Measurements from ENCODE around the gene PRF1. TPM values are rescaled to one million over a fixed set of nuclear protein-coding genes. Genes with fewer than 3 reads are reported as not detected.

PRF1 gene
- polyA plus RNA-seq, 1 experiment: not detected

- POLR2A ChIA-PET: no interaction called here
- Histone ChIP-seq H3K9me3 (ENCODE audit: control insufficient read depth, insufficient read depth, low read length) (peaks cover 16% of the 10 kb centered on the region), H3K27ac (ENCODE audit: low read depth, low read length) (no peak overlapping the region), H3K27me3 (ENCODE audit: control insufficient read depth, insufficient read depth, low read length) (peaks cover 9% of the 10 kb centered on the region), H3K4me3 (ENCODE audit: low read depth, low read length) (no peak overlapping the region)
- no peak for TF ChIP-seq CTCF (IDR thresholded peaks at IDR 0.05; ENCODE audit: low read depth, low read length)
- CTCF ChIA-PET: interaction anchor here (0.7 kb wide), 2 partner anchors 113 to 263 kb away, joined by 3 to 4 read pairs; no protein-coding TSS in a partner anchor
- no peak for DNase-seq (ENCODE audit: low read depth, low spot score)
Measured at GRCh38 chr10:70620020-70620289, 17.4 kb upstream of the PRF1 start.

GRCh38 chr10:70619271-70620019, 16.9 kb upstream of the PRF1 start:
- H3K4me3 ChIP-seq (ENCODE audit: low read depth, low read length): no peak overlapping the region
- 0 out of 2 replicates have a peak, but pooled peaks have one; percentile 19 for TF ChIP-seq CTCF (IDR thresholded peaks at IDR 0.05; ENCODE audit: low read depth, low read length)
- DNase-seq (ENCODE audit: low read depth, low spot score): no peak
- ChIA-PET CTCF (interaction anchor here (0.7 to 1.2 kb wide), 6 partner anchors 113 to 263 kb away, joined by 3 to 5 read pairs (median 4); no protein-coding TSS in a partner anchor), POLR2A (no interaction called here)
- peaks cover 16% of the 10 kb centered on the region for H3K9me3 ChIP-seq (ENCODE audit: control insufficient read depth, insufficient read depth, low read length)
- H3K27me3 ChIP-seq (ENCODE audit: control insufficient read depth, insufficient read depth, low read length): peaks cover 9% of the 10 kb centered on the region
- no peak overlapping the region for H3K27ac ChIP-seq (ENCODE audit: low read depth, low read length)

- H3K4me3 ChIP-seq (ENCODE audit: low read depth, low read length): no peak overlapping the region
- H3K27me3 ChIP-seq (ENCODE audit: control insufficient read depth, insufficient read depth, low read length): peaks cover 14% of the 10 kb centered on the region
- H3K9me3 ChIP-seq (ENCODE audit: control insufficient read depth, insufficient read depth, low read length): peaks cover 16% of the 10 kb centered on the region
- H3K27ac ChIP-seq (ENCODE audit: low read depth, low read length): no peak overlapping the region
- no peak for TF ChIP-seq CTCF (IDR thresholded peaks at IDR 0.05; ENCODE audit: low read depth, low read length)
- DNase-seq (ENCODE audit: low read depth, low spot score): no peak
- CTCF ChIA-PET: interaction anchor here (1.0 to 1.2 kb wide), 5 partner anchors 60 to 142 kb away, joined by 3 to 5 read pairs (median 4); no protein-coding TSS in a partner anchor
- POLR2A ChIA-PET: no interaction called here
Measured at GRCh38 chr10:70618663-70619062, 16.1 kb upstream of the PRF1 start.

GRCh38 chr10:70617798-70618568, 15.4 kb upstream of the PRF1 start:
- H3K27me3 ChIP-seq (ENCODE audit: control insufficient read depth, insufficient read depth, low read length): peaks cover 10% of the 10 kb centered on the region
- ChIA-PET CTCF (interaction anchor here (0.8 to 1.2 kb wide), 6 partner anchors 42 to 143 kb away, joined by 3 to 5 read pairs (median 4); no protein-coding TSS in a partner anchor), POLR2A (no interaction called here)
- peak; percentile 7 for DNase-seq (ENCODE audit: low read depth, low spot score)
- no peak overlapping the region for H3K4me3 ChIP-seq (ENCODE audit: low read depth, low read length)
- H3K27ac ChIP-seq (ENCODE audit: low read depth, low read length): peak overlapping the region; percentile 0
- TF ChIP-seq CTCF (IDR thresholded peaks at IDR 0.05; ENCODE audit: low read depth, low read length): no peak
- H3K9me3 ChIP-seq (ENCODE audit: control insufficient read depth, insufficient read depth, low read length): peaks cover 14% of the 10 kb centered on the region

- peaks cover 6% of the 10 kb centered on the region; the same call in 1 of the 2 replicates for H3K9me3 ChIP-seq (ENCODE audit: control insufficient read depth, insufficient read depth, low read length)
- DNase-seq (ENCODE audit: low read depth, low spot score): no peak
- CTCF ChIA-PET: interaction anchor here (1.5 kb wide), 1 partner anchor 67 kb away, joined by 5 read pairs; no protein-coding TSS in a partner anchor
- peaks cover 5% of the 10 kb centered on the region for H3K27me3 ChIP-seq (ENCODE audit: control insufficient read depth, insufficient read depth, low read length)
- no peak overlapping the region for H3K4me3 ChIP-seq (ENCODE audit: low read depth, low read length)
- no peak for TF ChIP-seq CTCF (IDR thresholded peaks at IDR 0.05; ENCODE audit: low read depth, low read length)
- H3K27ac ChIP-seq (ENCODE audit: low read depth, low read length): no peak overlapping the region
- POLR2A ChIA-PET: no interaction called here
Measured at GRCh38 chr10:70616761-70617160, 14.2 kb upstream of the PRF1 start.

All from AG04450 (cell line).